ENCODE results near the gene CDYL.

- TF ChIP-seq POLR2A (IDR thresholded peaks at IDR 0.05) (no peak), CTCF (IDR thresholded peaks at IDR 0.05) (no peak)
Observed at GRCh38 chr6:4763921-4764320, 12.3 kb upstream of the CDYL start.

All from lower leg skin (tissue), 3 donors.